ENCODE measurements around the gene IVNS1ABP.

DNA sequence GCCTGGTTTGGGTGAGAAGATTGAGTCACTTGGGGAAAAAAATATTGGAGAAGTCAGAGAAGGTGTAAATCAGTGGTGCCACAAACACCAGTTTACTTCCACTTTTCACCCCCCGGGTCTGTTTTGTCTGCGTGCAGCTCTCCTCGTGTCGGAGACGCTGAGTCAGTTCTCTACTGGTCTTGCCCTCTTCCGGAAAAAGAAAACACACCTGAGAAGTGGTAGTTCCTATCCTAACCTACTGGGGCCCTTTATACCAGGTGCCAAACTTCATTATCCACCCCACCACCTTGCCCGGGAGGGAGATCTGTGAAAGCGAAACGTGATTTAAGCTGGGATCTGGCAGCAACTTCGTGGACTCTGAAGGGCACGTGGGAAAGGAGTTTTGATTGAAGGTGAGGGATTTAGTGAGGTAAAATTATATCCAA is 855 bp upstream of the IVNS1ABP start:
- TF ChIP-seq CTCF (conservative IDR thresholded peaks at IDR 0.05) (no peak), ZFX (IDR thresholded peaks at IDR 0.05) (no peak)

Data from C4-2B (cell line).